ENCODE measurements around the gene RELL2.

DNA sequence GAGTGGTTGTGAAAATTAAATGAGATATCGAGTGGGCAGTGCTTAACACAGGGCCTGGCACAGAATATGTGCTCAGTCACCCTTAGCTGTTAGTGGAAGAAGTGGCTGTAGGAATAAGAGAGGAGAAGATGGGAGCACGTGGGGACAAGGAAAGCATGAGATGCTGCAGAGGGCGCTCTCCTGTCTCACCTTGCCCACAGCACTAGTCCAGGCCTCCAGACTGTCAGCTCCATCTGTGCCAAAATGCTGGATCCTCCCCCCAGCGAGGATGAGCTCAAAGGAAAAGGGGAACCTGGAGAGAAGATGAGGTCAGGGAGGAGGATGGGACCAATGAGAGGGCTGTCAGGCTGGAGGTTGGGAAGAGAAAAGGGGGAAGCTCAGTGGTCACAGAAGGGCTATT, 32.7 kb downstream of the RELL2 start:
- no peak for TF ChIP-seq POLR2A (IDR thresholded peaks at IDR 0.05; ENCODE audit: low read length)
- no peak for TF ChIP-seq GATA1 (IDR thresholded peaks at IDR 0.05; ENCODE audit: low read depth, low read length)

All from erythroblast (primary cell).